ENCODE data around the gene PCDHA7.

DNA sequence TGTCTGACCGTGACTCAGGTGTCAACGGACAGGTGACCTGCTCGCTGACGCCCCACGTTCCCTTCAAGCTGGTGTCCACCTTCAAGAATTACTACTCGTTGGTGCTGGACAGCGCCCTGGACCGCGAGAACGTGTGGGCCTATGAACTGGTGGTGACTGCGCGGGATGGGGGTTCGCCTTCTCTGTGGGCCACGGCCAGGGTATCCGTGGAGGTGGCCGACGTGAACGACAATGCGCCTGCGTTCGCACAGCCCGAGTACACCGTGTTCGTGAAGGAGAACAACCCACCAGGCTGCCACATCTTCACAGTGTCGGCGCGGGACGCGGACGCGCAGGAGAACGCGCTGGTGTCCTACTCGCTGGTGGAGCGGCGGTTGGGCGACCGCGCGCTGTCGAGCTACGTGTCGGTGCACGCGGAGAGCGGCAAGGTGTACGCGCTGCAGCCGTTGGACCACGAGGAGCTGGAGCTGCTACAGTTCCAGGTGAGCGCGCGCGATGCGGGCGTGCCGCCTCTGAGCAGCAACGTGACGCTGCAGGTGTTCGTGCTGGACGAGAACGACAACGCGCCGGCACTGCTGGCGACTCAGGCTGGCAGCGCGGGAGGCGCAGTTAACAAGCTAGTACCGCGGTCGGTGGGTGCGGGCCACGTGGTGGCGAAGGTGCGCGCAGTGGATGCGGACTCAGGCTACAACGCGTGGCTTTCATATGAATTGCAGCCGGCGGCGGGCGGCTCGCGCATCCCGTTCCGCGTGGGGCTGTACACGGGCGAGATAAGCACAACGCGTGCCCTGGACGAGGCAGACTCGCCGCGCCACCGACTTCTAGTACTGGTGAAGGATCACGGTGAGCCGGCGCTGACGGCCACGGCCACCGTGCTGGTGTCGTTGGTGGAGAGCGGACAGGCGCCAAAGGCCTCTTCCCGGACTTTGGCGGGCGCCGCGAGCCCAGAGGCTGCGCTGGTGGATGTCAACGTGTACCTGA is 36.4 kb downstream of the PCDHA7 start:
- TF ChIP-seq POLR2AphosphoS5 (IDR thresholded peaks at IDR 0.05) (no peak), POLR2A (IDR thresholded peaks at IDR 0.05) (no peak), EP300 (IDR thresholded peaks at IDR 0.05) (no peak)
- TF ChIP-seq, protein P1, sequence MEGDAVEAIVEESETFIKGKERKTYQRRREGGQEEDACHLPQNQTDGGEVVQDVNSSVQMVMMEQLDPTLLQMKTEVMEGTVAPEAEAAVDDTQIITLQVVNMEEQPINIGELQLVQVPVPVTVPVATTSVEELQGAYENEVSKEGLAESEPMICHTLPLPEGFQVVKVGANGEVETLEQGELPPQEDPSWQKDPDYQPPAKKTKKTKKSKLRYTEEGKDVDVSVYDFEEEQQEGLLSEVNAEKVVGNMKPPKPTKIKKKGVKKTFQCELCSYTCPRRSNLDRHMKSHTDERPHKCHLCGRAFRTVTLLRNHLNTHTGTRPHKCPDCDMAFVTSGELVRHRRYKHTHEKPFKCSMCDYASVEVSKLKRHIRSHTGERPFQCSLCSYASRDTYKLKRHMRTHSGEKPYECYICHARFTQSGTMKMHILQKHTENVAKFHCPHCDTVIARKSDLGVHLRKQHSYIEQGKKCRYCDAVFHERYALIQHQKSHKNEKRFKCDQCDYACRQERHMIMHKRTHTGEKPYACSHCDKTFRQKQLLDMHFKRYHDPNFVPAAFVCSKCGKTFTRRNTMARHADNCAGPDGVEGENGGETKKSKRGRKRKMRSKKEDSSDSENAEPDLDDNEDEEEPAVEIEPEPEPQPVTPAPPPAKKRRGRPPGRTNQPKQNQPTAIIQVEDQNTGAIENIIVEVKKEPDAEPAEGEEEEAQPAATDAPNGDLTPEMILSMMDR (IDR thresholded peaks at IDR 0.05) = no peak
